Tibial nerve (tissue), 4 donors: ENCODE data around the gene ARID1B. TPM values are rescaled to one million over a fixed set of nuclear protein-coding genes. Genes with fewer than 3 reads are reported as not detected.
A peak's percentile ranks its signal among the peaks of the same experiment; 100 is the strongest.

Experiments used
- DNase-seq, 2 donors: peaks; one replicate each; pipeline ENCODE4 v3.0.0-alpha.2; 2019; ENCODE audit warnings: low spot score in 2 of 2
- H3K27ac ChIP-seq, 4 donors: fragments of 200-600 bp; sonication (generic) in 3 of 4; one replicate each; pipeline ENCODE4 v1.5.1; 2017 to 2019; ENCODE audit warnings: mild to moderate bottlenecking in 1 of 4
- H3K27me3 ChIP-seq, 2 donors: fragments of 200-600 bp; sonication (generic) in 1 of 2; one replicate each; pipeline versions ENCODE4 v1.5.1 to v1.6.0; 2017 to 2019
- H3K36me3 ChIP-seq, 3 donors: fragments of 200-600 bp; sonication (generic); one replicate each; pipeline ENCODE4 v1.5.1; 2018 to 2019
- H3K4me1 ChIP-seq, 4 donors: fragments of 200-600 bp; sonication (generic) in 3 of 4; one replicate each; pipeline ENCODE4 v1.5.1; 2017 to 2019
- H3K4me3 ChIP-seq, 4 donors: fragments of 200-600 bp; sonication (generic) in 3 of 4; one replicate each; pipeline ENCODE4 v1.5.1; 2017 to 2019; ENCODE audit warnings: mild to moderate bottlenecking in 1 of 4, moderate library complexity in 1 of 4
- H3K9me3 ChIP-seq, 4 donors: fragments of 200-600 bp; sonication (generic) in 3 of 4; one replicate each; pipeline ENCODE4 v1.5.1; 2017 to 2019
- CTCF ChIP-seq, 5 experiments: fragments of 200-600 bp in 3 of 5; fragments of 450-650 bp in 2 of 5; sonication (generic) in 3 of 5; IDR thresholded peaks; one replicate each; pipeline ENCODE4 v1.5.1; 2016 to 2019; ENCODE audit warnings: antibody characterized with exemption in 5 of 5, mild to moderate bottlenecking in 3 of 5, moderate library complexity in 2 of 5
- EP300 ChIP-seq, 2 donors: sonication (generic); formaldehyde crosslinking; IDR thresholded peaks; one replicate each; pipeline ENCODE4 v1.6.1; 2017; ENCODE audit warnings: antibody characterized with exemption in 2 of 2, mild to moderate bottlenecking in 1 of 2
- POLR2A ChIP-seq, 2 donors: fragments of 450-650 bp; IDR thresholded peaks; one replicate each; pipeline ENCODE4 v1.6.1; 2017; ENCODE audit warnings: antibody characterized with exemption in 2 of 2, mild to moderate bottlenecking in 2 of 2, moderate library complexity in 2 of 2
- WGBS, 2 donors: methylation state at CpG; one replicate each; pipeline ENCODE4 v1.1.5; 2018; 5-methylcytosine and 5-hydroxymethylcytosine counted together
- total RNA-seq, 4 donors: library from RNA; depleted of rRNA; stranded (reverse); fragments of >200 nt; gene quantifications; one replicate each; pipeline ENCODE4 v1.1.0, GENCODE V29; 2016

The ARID1B gene
- total RNA-seq, 4 donors from 2014 or later: 91.5 to 123 (median 110) TPM

- H3K9me3 ChIP-seq: no peaks in the 10 kb centered on the region
- WGBS, 2 donors: 90 to 92% methylated on average over 9 of the region's 9 CpGs
- H3K36me3 ChIP-seq: no peaks in the 10 kb centered on the region
- peaks cover 0 to 18% (median 9%) of the 10 kb centered on the region in 4 donors for H3K4me1 ChIP-seq
- DNase-seq: no peak
- peaks cover 0 to 37% of the 10 kb centered on the region in 2 donors for H3K27me3 ChIP-seq
- no peak overlapping the region for H3K4me3 ChIP-seq
- no peak for TF ChIP-seq POLR2A (IDR thresholded peaks at IDR 0.05)
- no peak for TF ChIP-seq EP300 (IDR thresholded peaks at IDR 0.05)
- TF ChIP-seq CTCF (IDR thresholded peaks at IDR 0.05): no peak
- H3K27ac ChIP-seq: no peak overlapping the region
Observed at GRCh38 chr6:157230910-157231309, 453.7 kb downstream of the ARID1B start.

- no peaks in the 10 kb centered on the region for H3K9me3 ChIP-seq
- H3K27ac ChIP-seq: no peak overlapping the region
- peaks cover 0 to 45% of the 10 kb centered on the region in 2 donors for H3K27me3 ChIP-seq
- WGBS, 2 donors: 93 to 95% methylated on average over 17 of the region's 17 CpGs
- H3K36me3 ChIP-seq: no peaks in the 10 kb centered on the region
- no peak overlapping the region for H3K4me3 ChIP-seq
- TF ChIP-seq POLR2A (IDR thresholded peaks at IDR 0.05) (no peak), CTCF (IDR thresholded peaks at IDR 0.05) (no peak), EP300 (IDR thresholded peaks at IDR 0.05) (no peak)
- peaks cover 0 to 21% (median 18%) of the 10 kb centered on the region in 4 donors for H3K4me1 ChIP-seq
- DNase-seq: no peak
Observed at GRCh38 chr6:157232161-157232895, 455.1 kb downstream of the ARID1B start.

- WGBS, 2 donors: 96 to 100% methylated on average over 2 of the region's 2 CpGs
- Histone ChIP-seq H3K4me1 (peaks cover 0 to 21% (median 18%) of the 10 kb centered on the region in 4 donors), H3K9me3 (no peaks in the 10 kb centered on the region), H3K36me3 (no peaks in the 10 kb centered on the region), H3K27me3 (peaks cover 0 to 45% of the 10 kb centered on the region in 2 donors), H3K27ac (no peak overlapping the region), H3K4me3 (no peak overlapping the region)
- no peak for DNase-seq
- TF ChIP-seq POLR2A (IDR thresholded peaks at IDR 0.05) (no peak), CTCF (IDR thresholded peaks at IDR 0.05) (no peak), EP300 (IDR thresholded peaks at IDR 0.05) (no peak)
Observed at GRCh38 chr6:157233156-157233555, 456.0 kb downstream of the ARID1B start.

- WGBS, 2 donors: 81 to 100% methylated on average over 3 of the region's 3 CpGs
- Histone ChIP-seq H3K4me1 (peaks cover 0 to 21% (median 18%) of the 10 kb centered on the region in 4 donors), H3K27ac (no peak overlapping the region), H3K36me3 (no peaks in the 10 kb centered on the region), H3K27me3 (peaks cover 0 to 45% of the 10 kb centered on the region in 2 donors), H3K9me3 (no peaks in the 10 kb centered on the region), H3K4me3 (no peak overlapping the region)
- no peak for DNase-seq
- TF ChIP-seq POLR2A (IDR thresholded peaks at IDR 0.05) (no peak), CTCF (IDR thresholded peaks at IDR 0.05) (no peak), EP300 (IDR thresholded peaks at IDR 0.05) (no peak)
Observed at GRCh38 chr6:157233686-157234085, 456.5 kb downstream of the ARID1B start.

GRCh38 chr6:157235600-157236039 lies 458.4 kb downstream of the ARID1B start:
- Histone ChIP-seq H3K27me3 (peaks cover 0 to 45% of the 10 kb centered on the region in 2 donors), H3K27ac (peak overlapping the region in 3 of 4 donors; percentile 50 to 64 (median 63)), H3K4me1 (peaks cover 0 to 28% (median 25%) of the 10 kb centered on the region in 4 donors), H3K9me3 (no peaks in the 10 kb centered on the region), H3K36me3 (no peaks in the 10 kb centered on the region), H3K4me3 (peak overlapping the region; percentile 20 to 58 (median 51))
- WGBS, 2 donors: 0 to 1% methylated on average over 21 to 22 of the region's 28 CpGs
- TF ChIP-seq CTCF (IDR thresholded peaks at IDR 0.05): peak; percentile 48 to 60 (median 50)
- no peak for TF ChIP-seq POLR2A (IDR thresholded peaks at IDR 0.05)
- TF ChIP-seq EP300 (IDR thresholded peaks at IDR 0.05): no peak
- DNase-seq: peak in 1 of 2 donors; percentile 50
